Measurements from ENCODE around the gene MRPL21.
"Not testable (repeated sequence)": the region's sequence is repeated elsewhere in the genome, so short reads cannot be mapped to it uniquely, and the experiment has no call there.

The MRPL21 gene

GRCh38 chr11:68910965-68911364 is 7.3 kb upstream of the MRPL21 start:
- DNase-seq (ENCODE audit: low read depth in 2 of 2), result no peak

- no peak for DNase-seq (ENCODE audit: low read depth in 2 of 2)
Measured at GRCh38 chr11:68908273-68908672, 4.6 kb upstream of the MRPL21 start.

GRCh38 chr11:68905421-68906360 is 2.1 kb upstream of the MRPL21 start:
- DNase-seq (ENCODE audit: low read depth in 2 of 2), result no peak

- no peak for DNase-seq (ENCODE audit: low read depth in 2 of 2)
Measured at GRCh38 chr11:68904248-68904847, 716 bp upstream of the MRPL21 start.

- DNase-seq (ENCODE audit: low read depth in 2 of 2), result no peak
Measured at GRCh38 chr11:68900835-68901381, 2.7 kb downstream of the MRPL21 start.

- DNase-seq (ENCODE audit: low read depth in 2 of 2), result no peak
Measured at GRCh38 chr11:68897441-68897840, 6.2 kb downstream of the MRPL21 start.

- DNase-seq (ENCODE audit: low read depth in 2 of 2), result no peak
Measured at GRCh38 chr11:68896171-68896959, 7.3 kb downstream of the MRPL21 start.

GRCh38 chr11:68893282-68893681 is 10.3 kb downstream of the MRPL21 start:
- DNase-seq (ENCODE audit: low read depth in 2 of 2), result no peak

GRCh38 chr11:68892576-68892975 is 11.1 kb downstream of the MRPL21 start:
- no peak for DNase-seq (ENCODE audit: low read depth in 2 of 2)

GRCh38 chr11:68891351-68891948 is 12.2 kb downstream of the MRPL21 start:
- DNase-seq (ENCODE audit: low read depth in 2 of 2), result no peak

GRCh38 chr11:68890490-68891231 is 13.0 kb downstream of the MRPL21 start:
- DNase-seq (ENCODE audit: low read depth in 2 of 2), result no peak

- no peak for DNase-seq (ENCODE audit: low read depth in 2 of 2)
Measured at GRCh38 chr11:68889948-68890446, 13.6 kb downstream of the MRPL21 start.

GRCh38 chr11:68884827-68885226 is 18.8 kb downstream of the MRPL21 start:
- DNase-seq (ENCODE audit: low read depth in 2 of 2), result not testable (repeated sequence)

- DNase-seq (ENCODE audit: low read depth in 2 of 2), result no peak
Measured at GRCh38 chr11:68882391-68882790, 21.2 kb downstream of the MRPL21 start.

GRCh38 chr11:68881320-68881719 is 22.3 kb downstream of the MRPL21 start:
- no peak for DNase-seq (ENCODE audit: low read depth in 2 of 2)

GRCh38 chr11:68880851-68881250 is 22.8 kb downstream of the MRPL21 start:
- no peak for DNase-seq (ENCODE audit: low read depth in 2 of 2)

GRCh38 chr11:68878022-68878421 is 25.6 kb downstream of the MRPL21 start:
- DNase-seq (ENCODE audit: low read depth in 2 of 2), result no peak

- DNase-seq (ENCODE audit: low read depth in 2 of 2), result no peak
Measured at GRCh38 chr11:68872216-68873003, 31.2 kb downstream of the MRPL21 start.

GRCh38 chr11:68870470-68870869 is 33.2 kb downstream of the MRPL21 start:
- DNase-seq (ENCODE audit: low read depth in 2 of 2), result no peak

Data from activated CD8-positive, alpha-beta memory T cell treated with anti-CD3 and anti-CD28 coated beads for 4 hours (primary cell).